C4-2B (cell line): ENCODE measurements around the gene PGM3.

Experiments used
- ZFX ChIP-seq: fragments of 450-650 bp; IDR thresholded peaks from 2 replicates; pipeline ENCODE4 v1.6.1; 2017
- TF ChIP-seq, protein P1 (sequence below): fragments of 450-650 bp; conservative IDR thresholded peaks from 2 replicates; pipeline ENCODE4 v1.5.1; 2017; ENCODE audit warnings: mild to moderate bottlenecking

DNA sequence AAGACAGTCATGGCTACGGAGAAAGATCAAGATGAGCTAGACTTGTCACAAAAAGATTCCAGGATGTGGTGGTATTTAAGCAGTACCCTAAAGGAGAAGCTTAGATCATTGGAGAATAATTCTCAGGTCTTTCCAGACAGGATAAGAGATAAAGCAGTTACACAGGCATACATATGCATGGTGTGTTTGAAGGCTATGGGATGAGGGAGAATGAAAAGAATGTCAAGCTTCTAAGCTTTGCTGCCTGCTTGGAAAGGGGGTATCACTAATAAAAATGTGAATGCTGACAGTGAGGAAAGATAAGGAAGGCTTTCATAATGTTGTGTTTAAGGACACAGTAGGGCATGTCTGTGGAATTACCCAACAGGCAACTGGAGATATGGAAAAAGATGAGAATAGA, 28.2 kb upstream of the PGM3 start:
- TF ChIP-seq, protein P1, sequence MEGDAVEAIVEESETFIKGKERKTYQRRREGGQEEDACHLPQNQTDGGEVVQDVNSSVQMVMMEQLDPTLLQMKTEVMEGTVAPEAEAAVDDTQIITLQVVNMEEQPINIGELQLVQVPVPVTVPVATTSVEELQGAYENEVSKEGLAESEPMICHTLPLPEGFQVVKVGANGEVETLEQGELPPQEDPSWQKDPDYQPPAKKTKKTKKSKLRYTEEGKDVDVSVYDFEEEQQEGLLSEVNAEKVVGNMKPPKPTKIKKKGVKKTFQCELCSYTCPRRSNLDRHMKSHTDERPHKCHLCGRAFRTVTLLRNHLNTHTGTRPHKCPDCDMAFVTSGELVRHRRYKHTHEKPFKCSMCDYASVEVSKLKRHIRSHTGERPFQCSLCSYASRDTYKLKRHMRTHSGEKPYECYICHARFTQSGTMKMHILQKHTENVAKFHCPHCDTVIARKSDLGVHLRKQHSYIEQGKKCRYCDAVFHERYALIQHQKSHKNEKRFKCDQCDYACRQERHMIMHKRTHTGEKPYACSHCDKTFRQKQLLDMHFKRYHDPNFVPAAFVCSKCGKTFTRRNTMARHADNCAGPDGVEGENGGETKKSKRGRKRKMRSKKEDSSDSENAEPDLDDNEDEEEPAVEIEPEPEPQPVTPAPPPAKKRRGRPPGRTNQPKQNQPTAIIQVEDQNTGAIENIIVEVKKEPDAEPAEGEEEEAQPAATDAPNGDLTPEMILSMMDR: no peak
- TF ChIP-seq ZFX: no peak
